HG03066 (cell line): ENCODE results near the gene DIP2C.
"Not testable (repeated sequence)": the region's sequence is repeated elsewhere in the genome, so short reads cannot be mapped to it uniquely, and the experiment has no call there.

Experiments used
- ATAC-seq: cut with Tn5 transposase; IDR thresholded peaks from one replicate; pipeline ENCODE4 v1.9.1; 2021; ENCODE audit warnings: low read depth; ENCODE audit not compliant: unreplicated experiment

The DIP2C gene

GRCh38 chr10:703118-703517 is 13.7 kb upstream of the DIP2C start:
- ATAC-seq, result no peak

GRCh38 chr10:700183-700582 is 10.7 kb upstream of the DIP2C start:
- not testable (repeated sequence) for ATAC-seq

- no peak for ATAC-seq
These were observed 7.8 kb upstream of the DIP2C start for GRCh38 chr10:697097-697875.

- no peak for ATAC-seq
These were observed 5.9 kb upstream of the DIP2C start for GRCh38 chr10:695396-695795.

- ATAC-seq, result no peak
These were observed 4.0 kb upstream of the DIP2C start for GRCh38 chr10:693506-693905.

- no peak for ATAC-seq
These were observed 3.3 kb upstream of the DIP2C start for GRCh38 chr10:692682-693351.

- no peak for ATAC-seq
These were observed 1.7 kb upstream of the DIP2C start for GRCh38 chr10:691216-691615.

- no peak for ATAC-seq
These were observed 1.1 kb upstream of the DIP2C start for GRCh38 chr10:690372-691161.

GRCh38 chr10:689121-689451 is 382 bp downstream of the DIP2C start:
- ATAC-seq, result no peak

- no peak for ATAC-seq
These were observed 952 bp downstream of the DIP2C start for GRCh38 chr10:688312-689120.

GRCh38 chr10:687583-688311 is 1.7 kb downstream of the DIP2C start:
- no peak for ATAC-seq

- no peak for ATAC-seq
These were observed 3.1 kb downstream of the DIP2C start for GRCh38 chr10:686155-686931.

- no peak for ATAC-seq
These were observed 3.9 kb downstream of the DIP2C start for GRCh38 chr10:685613-686012.

GRCh38 chr10:683448-684071 is 5.9 kb downstream of the DIP2C start:
- ATAC-seq, result no peak

GRCh38 chr10:682931-683447 is 6.5 kb downstream of the DIP2C start:
- no peak for ATAC-seq

- ATAC-seq, result no peak
These were observed 7.7 kb downstream of the DIP2C start for GRCh38 chr10:681670-682318.

- no peak for ATAC-seq
These were observed 8.7 kb downstream of the DIP2C start for GRCh38 chr10:680745-681144.

- ATAC-seq, result no peak
These were observed 9.3 kb downstream of the DIP2C start for GRCh38 chr10:680146-680545.
